Jurkat, Clone E6-1 (cell line): Measurements from ENCODE around the gene CPSF3.

Source experiments
- DNase-seq: peaks from one replicate; pipeline ENCODE4 v3.0.0-alpha.2; 2011; ENCODE audit warnings: low read depth, low spot score
- H3K4me3 ChIP-seq: 2 replicates; pipeline ENCODE4 v1.5.1; 2011; ENCODE audit warnings: mild to moderate bottlenecking, low read length, control low read depth, moderate library complexity

The CPSF3 gene

DNA sequence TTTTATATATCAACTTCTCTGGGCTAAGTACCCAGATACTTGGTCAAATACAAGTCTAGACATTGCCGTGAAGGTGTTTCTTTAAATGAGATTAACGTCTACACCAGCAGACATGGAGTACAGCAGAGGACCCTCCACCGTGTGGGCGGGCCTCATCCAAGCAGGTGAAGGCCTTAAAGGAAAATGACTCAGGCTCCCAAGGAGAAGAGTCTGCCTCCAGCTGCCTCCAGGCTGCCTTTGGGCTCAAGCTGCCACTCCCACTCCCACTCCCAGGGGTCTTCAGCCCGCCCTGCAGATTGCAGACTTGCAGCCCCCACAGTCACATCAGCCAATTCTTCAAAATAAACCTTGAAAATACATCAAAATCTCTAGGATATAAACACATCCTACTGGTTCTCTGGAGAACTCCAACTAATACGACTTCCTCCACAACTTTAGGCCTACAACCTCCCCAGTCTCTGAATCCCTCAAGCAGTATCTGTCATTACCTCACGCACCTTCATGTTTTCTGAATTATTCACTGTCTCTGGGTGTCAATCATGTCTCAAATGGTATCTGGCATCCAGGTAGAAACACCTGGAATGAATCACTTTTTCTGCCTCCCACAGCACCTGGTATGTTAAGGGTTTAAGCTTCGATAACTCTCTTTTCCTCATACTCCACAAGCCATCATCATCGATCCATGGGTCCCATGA lies 7.0 kb upstream of the CPSF3 start:
- no peak for DNase-seq
- H3K4me3 ChIP-seq: no peak overlapping the region

- H3K4me3 ChIP-seq: no peak overlapping the region
Measured at GRCh38 chr2:9416962-9417316, 6.5 kb upstream of the CPSF3 start.

DNA sequence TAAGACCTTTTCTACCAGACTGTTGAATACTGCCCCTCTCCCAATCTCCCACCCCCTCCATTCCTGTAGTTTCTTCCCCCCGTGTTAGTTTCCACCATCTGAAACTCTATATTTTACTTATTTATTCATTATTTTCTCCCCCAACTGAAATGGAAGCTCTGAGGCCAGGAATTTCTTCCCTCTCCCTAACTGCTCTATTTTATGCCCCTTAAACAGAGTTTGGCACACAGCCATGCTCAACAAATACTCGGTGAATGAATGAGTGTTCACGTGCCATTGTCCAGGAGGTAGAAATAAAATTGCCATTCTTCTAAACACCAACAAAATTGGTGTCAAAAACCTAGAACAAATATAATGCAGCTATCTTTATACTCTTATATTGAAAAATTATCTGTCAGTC lies 5.7 kb upstream of the CPSF3 start:
- no peak overlapping the region for H3K4me3 ChIP-seq
- no peak for DNase-seq

More at GRCh38 chr2:9416962-9417316, 6.5 kb upstream of the CPSF3 start:
- no peak for DNase-seq

- no peak overlapping the region for H3K4me3 ChIP-seq
- DNase-seq: no peak
Measured at GRCh38 chr2:9418746-9419145, 4.7 kb upstream of the CPSF3 start.

DNA sequence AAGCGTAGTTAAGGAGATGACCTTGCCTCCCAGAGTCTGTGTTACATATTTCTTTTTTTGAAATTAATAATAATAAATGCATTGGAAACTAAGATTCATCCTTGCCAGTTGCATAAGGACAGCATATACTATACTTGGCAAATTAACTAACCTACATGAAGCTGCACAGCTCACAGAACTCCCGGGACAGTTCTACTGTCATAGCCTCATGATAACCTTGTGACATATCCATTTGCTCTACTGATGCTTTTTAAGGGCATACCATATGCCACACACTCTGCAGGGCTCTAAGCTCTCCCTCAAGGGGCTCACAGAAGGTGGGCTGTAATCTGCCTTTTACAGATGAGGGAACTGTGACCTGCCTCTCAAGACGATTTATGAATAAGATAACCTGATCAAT lies 3.9 kb upstream of the CPSF3 start:
- H3K4me3 ChIP-seq: no peak overlapping the region
- DNase-seq: no peak

DNA sequence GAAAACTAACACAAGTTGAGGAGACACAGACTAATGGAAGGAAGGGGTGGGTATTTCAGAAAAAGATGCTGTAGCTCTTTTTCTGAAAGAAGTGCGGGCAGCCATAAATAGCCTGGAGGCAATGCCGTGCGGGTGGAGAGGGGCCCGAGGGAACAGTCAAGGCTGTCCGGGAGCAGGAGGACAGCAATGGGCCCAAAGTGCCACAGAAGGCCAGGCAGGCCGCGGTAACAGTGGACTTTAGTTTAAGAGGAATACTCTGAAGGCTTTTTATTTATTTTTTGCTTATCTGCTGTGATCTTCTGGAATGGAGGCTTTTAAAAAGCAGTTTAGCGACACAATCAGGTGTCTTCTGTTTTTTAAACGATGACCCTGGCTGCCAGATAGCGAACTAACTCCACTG lies 3.0 kb upstream of the CPSF3 start:
- H3K4me3 ChIP-seq: no peak overlapping the region
- no peak for DNase-seq

DNA sequence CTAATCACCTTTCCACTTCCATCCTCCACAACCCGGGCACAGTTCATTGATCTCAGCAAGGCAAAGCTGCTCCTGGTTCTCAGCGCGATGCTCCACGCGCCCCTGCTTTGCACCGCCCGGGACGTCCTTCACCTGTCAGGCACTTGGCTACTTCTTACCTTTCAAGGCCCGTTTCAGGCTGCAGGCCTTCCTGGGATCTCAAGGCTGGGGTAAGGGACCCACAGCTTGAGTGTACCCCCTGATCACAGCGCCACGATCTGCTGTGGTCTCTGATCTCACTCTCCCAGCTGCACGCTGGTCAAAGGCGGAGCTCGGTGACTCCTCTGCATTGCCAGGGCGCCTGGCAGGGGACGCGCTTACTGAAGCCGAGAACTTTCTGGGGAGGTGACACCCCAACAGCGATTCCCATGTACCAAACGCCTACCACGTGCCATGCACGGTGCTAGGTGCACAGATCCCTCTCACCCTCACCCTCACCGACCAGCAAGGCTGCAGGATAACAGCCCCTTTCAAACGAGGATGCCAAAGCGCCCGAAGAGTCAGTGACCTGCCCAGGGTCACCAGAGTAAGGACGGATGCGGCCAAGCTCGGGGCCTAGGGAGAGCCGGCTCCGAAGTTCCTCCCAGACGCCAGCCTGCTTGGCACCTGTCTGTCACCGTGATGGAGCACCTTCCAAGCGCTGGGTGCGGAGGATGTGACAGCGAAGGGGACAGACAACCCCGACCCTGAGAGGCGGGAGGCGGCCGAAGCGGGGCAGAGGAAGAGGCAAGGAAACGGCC lies 944 bp upstream of the CPSF3 start:
- no peak for DNase-seq
- peak overlapping the region; percentile 97 for H3K4me3 ChIP-seq

GRCh38 chr2:9423922-9424272 lies 443 bp downstream of the CPSF3 start:
- DNase-seq: no peak
- peak overlapping the region; percentile 97 for H3K4me3 ChIP-seq

- DNase-seq: no peak
- H3K4me3 ChIP-seq: peak overlapping the region; percentile 97
Measured at GRCh38 chr2:9424447-9425164, 1.2 kb downstream of the CPSF3 start.

GRCh38 chr2:9428965-9429577 lies 5.6 kb downstream of the CPSF3 start:
- DNase-seq: no peak
- no peak overlapping the region for H3K4me3 ChIP-seq

GRCh38 chr2:9430316-9431293 lies 7.2 kb downstream of the CPSF3 start:
- DNase-seq: no peak
- no peak overlapping the region for H3K4me3 ChIP-seq

DNA sequence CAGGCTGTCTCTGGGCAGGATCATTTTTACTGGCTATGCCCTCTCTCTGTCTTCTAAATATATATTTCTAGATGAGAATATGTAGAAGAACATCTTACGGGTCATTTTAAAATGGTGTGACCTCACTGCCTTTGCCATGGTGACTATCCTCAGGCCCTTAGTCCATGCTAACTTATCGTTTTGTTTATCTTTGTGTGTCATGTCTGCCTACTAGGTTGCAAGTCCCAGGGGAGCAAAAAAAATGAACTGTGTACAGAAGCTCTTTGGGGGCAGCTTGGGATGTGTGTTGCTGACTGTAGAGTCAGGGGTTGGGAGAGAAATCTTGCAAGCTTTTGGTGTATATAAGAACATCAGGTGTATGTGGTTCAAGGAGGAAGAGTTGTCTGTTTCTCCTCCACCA lies 11.0 kb downstream of the CPSF3 start:
- H3K4me3 ChIP-seq: no peak overlapping the region
- no peak for DNase-seq

GRCh38 chr2:9439536-9439935 lies 16.1 kb downstream of the CPSF3 start:
- no peak overlapping the region for H3K4me3 ChIP-seq
- DNase-seq: no peak

GRCh38 chr2:9440058-9440727 lies 16.7 kb downstream of the CPSF3 start:
- H3K4me3 ChIP-seq: no peak overlapping the region

DNA sequence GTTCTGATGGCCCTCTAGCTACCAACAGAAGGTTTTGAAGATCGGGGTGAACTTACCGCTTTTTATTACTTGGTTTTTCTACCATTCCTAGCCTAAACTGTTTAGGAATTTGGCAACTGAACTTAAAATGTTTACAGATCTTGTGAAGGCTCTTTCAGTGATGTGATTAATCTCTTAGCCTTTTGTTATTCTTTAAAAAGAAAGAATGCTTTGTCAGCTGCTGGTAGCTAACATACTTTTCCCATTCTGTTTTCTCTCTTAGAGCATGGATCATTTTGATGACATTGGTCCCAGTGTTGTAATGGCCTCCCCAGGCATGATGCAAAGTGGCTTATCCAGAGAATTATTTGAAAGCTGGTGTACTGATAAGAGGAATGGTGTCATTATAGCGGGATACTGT lies 18.1 kb downstream of the CPSF3 start:
- DNase-seq: no peak
- H3K4me3 ChIP-seq: no peak overlapping the region

More at GRCh38 chr2:9440058-9440727, 16.7 kb downstream of the CPSF3 start:
- no peak for DNase-seq

- no peak overlapping the region for H3K4me3 ChIP-seq
- no peak for DNase-seq
Measured at GRCh38 chr2:9443526-9443925, 20.1 kb downstream of the CPSF3 start.

GRCh38 chr2:9445089-9445488 lies 21.6 kb downstream of the CPSF3 start:
- no peak overlapping the region for H3K4me3 ChIP-seq
- DNase-seq: no peak

- no peak for DNase-seq
- no peak overlapping the region for H3K4me3 ChIP-seq
Measured at GRCh38 chr2:9451231-9451630, 27.8 kb downstream of the CPSF3 start.
